Measurements from ENCODE around the gene KRT4.

Gene KRT4

GRCh38 chr12:52831251-52831650, 17.3 kb upstream of the KRT4 start:
- no peak overlapping the region for H3K9ac ChIP-seq (ENCODE audit: low read length)
- H3K36me3 ChIP-seq (ENCODE audit: control insufficient read depth, insufficient read depth, low read length): no peaks in the 10 kb centered on the region
- H4K5ac ChIP-seq (ENCODE audit: low read length): no peak overlapping the region
- H3K4me2 ChIP-seq (ENCODE audit: low read length): no peak overlapping the region
- H2AK5ac ChIP-seq (ENCODE audit: low read length): no peak overlapping the region
- no peaks in the 10 kb centered on the region for H3K79me1 ChIP-seq (ENCODE audit: low read length)
- H3K56ac ChIP-seq (ENCODE audit: low read length): no peak overlapping the region
- no peak overlapping the region for H2BK15ac ChIP-seq (replicated peaks; ENCODE audit: low read depth)
- H3K4me1 ChIP-seq (ENCODE audit: control insufficient read depth, low read depth, low read length): no peaks in the 10 kb centered on the region
- H2BK5ac ChIP-seq (ENCODE audit: low read length): no peak overlapping the region
- no peak overlapping the region for H2BK120ac ChIP-seq (ENCODE audit: low read depth, low read length)
- WGBS (ENCODE audit: extremely low coverage, insufficient coverage, low lambda C conversion rate): no CpG with 5 or more reads among the region's 7 CpGs
- no peaks in the 10 kb centered on the region for H3K27me3 ChIP-seq (ENCODE audit: insufficient read depth, low read length, poor library complexity)
- H3K4me3 ChIP-seq (ENCODE audit: low read length): no peak overlapping the region
- H4K8ac ChIP-seq (ENCODE audit: low read depth, low read length): no peak overlapping the region
- H3K4ac ChIP-seq (ENCODE audit: low read depth, low read length): no peak overlapping the region
- H3K27ac ChIP-seq (ENCODE audit: low read depth, low read length): no peak overlapping the region
- H3K23ac ChIP-seq (ENCODE audit: low read length): no peak overlapping the region
- DNase-seq: no peak
- H3K79me2 ChIP-seq (ENCODE audit: control insufficient read depth, insufficient read depth, low read length): no peaks in the 10 kb centered on the region
- H3K18ac ChIP-seq (ENCODE audit: low read length): no peak overlapping the region

GRCh38 chr12:52829986-52830770, 16.3 kb upstream of the KRT4 start:
- H3K27me3 ChIP-seq (ENCODE audit: insufficient read depth, low read length, poor library complexity): no peaks in the 10 kb centered on the region
- no peak overlapping the region for H2AK5ac ChIP-seq (ENCODE audit: low read length)
- no peak overlapping the region for H4K8ac ChIP-seq (ENCODE audit: low read depth, low read length)
- no peak overlapping the region for H3K9ac ChIP-seq (ENCODE audit: low read length)
- H3K79me2 ChIP-seq (ENCODE audit: control insufficient read depth, insufficient read depth, low read length): no peaks in the 10 kb centered on the region
- no peak overlapping the region for H3K23ac ChIP-seq (ENCODE audit: low read length)
- no peak overlapping the region for H2BK15ac ChIP-seq (replicated peaks; ENCODE audit: low read depth)
- no CpG with 5 or more reads among the region's 8 CpGs for WGBS (ENCODE audit: extremely low coverage, insufficient coverage, low lambda C conversion rate)
- H3K4ac ChIP-seq (ENCODE audit: low read depth, low read length): no peak overlapping the region
- H2BK5ac ChIP-seq (ENCODE audit: low read length): no peak overlapping the region
- no peaks in the 10 kb centered on the region for H3K79me1 ChIP-seq (ENCODE audit: low read length)
- no peak overlapping the region for H3K4me2 ChIP-seq (ENCODE audit: low read length)
- H3K56ac ChIP-seq (ENCODE audit: low read length): no peak overlapping the region
- H2BK120ac ChIP-seq (ENCODE audit: low read depth, low read length): no peak overlapping the region
- no peak overlapping the region for H3K27ac ChIP-seq (ENCODE audit: low read depth, low read length)
- no peaks in the 10 kb centered on the region for H3K36me3 ChIP-seq (ENCODE audit: control insufficient read depth, insufficient read depth, low read length)
- H3K4me3 ChIP-seq (ENCODE audit: low read length): no peak overlapping the region
- no peak overlapping the region for H4K5ac ChIP-seq (ENCODE audit: low read length)
- DNase-seq: no peak
- H3K4me1 ChIP-seq (ENCODE audit: control insufficient read depth, low read depth, low read length): no peaks in the 10 kb centered on the region
- no peak overlapping the region for H3K18ac ChIP-seq (ENCODE audit: low read length)

- H3K56ac ChIP-seq (ENCODE audit: low read length): no peak overlapping the region
- no CpG with 5 or more reads among the region's 2 CpGs for WGBS (ENCODE audit: extremely low coverage, insufficient coverage, low lambda C conversion rate)
- H3K4me3 ChIP-seq (ENCODE audit: low read length): no peak overlapping the region
Measured at GRCh38 chr12:52828591-52829021, 14.7 kb upstream of the KRT4 start.

GRCh38 chr12:52828156-52828555, 14.2 kb upstream of the KRT4 start:
- no peak overlapping the region for H3K56ac ChIP-seq (ENCODE audit: low read length)
- no peaks in the 10 kb centered on the region for H3K79me2 ChIP-seq (ENCODE audit: control insufficient read depth, insufficient read depth, low read length)
- H2BK15ac ChIP-seq (replicated peaks; ENCODE audit: low read depth): no peak overlapping the region
- no peak overlapping the region for H3K23ac ChIP-seq (ENCODE audit: low read length)
- no peaks in the 10 kb centered on the region for H3K27me3 ChIP-seq (ENCODE audit: insufficient read depth, low read length, poor library complexity)
- H2BK120ac ChIP-seq (ENCODE audit: low read depth, low read length): no peak overlapping the region
- H3K36me3 ChIP-seq (ENCODE audit: control insufficient read depth, insufficient read depth, low read length): no peaks in the 10 kb centered on the region
- no peak overlapping the region for H4K8ac ChIP-seq (ENCODE audit: low read depth, low read length)
- no peak overlapping the region for H2BK5ac ChIP-seq (ENCODE audit: low read length)
- H3K9ac ChIP-seq (ENCODE audit: low read length): no peak overlapping the region
- H3K4me1 ChIP-seq (ENCODE audit: control insufficient read depth, low read depth, low read length): no peaks in the 10 kb centered on the region
- no peak for DNase-seq
- no peak overlapping the region for H2AK5ac ChIP-seq (ENCODE audit: low read length)
- H3K4me3 ChIP-seq (ENCODE audit: low read length): no peak overlapping the region
- H3K18ac ChIP-seq (ENCODE audit: low read length): no peak overlapping the region
- no peak overlapping the region for H3K4ac ChIP-seq (ENCODE audit: low read depth, low read length)
- no peak overlapping the region for H3K27ac ChIP-seq (ENCODE audit: low read depth, low read length)
- no peak overlapping the region for H3K4me2 ChIP-seq (ENCODE audit: low read length)
- H3K79me1 ChIP-seq (ENCODE audit: low read length): no peaks in the 10 kb centered on the region
- H4K5ac ChIP-seq (ENCODE audit: low read length): no peak overlapping the region

More at GRCh38 chr12:52828591-52829021, 14.7 kb upstream of the KRT4 start:
- Histone ChIP-seq H3K27me3 (ENCODE audit: insufficient read depth, low read length, poor library complexity) (no peaks in the 10 kb centered on the region), H3K36me3 (ENCODE audit: control insufficient read depth, insufficient read depth, low read length) (no peaks in the 10 kb centered on the region), H3K4ac (ENCODE audit: low read depth, low read length) (no peak overlapping the region), H3K4me2 (ENCODE audit: low read length) (no peak overlapping the region), H4K8ac (ENCODE audit: low read depth, low read length) (no peak overlapping the region), H2AK5ac (ENCODE audit: low read length) (no peak overlapping the region), H4K5ac (ENCODE audit: low read length) (no peak overlapping the region), H2BK15ac (replicated peaks; ENCODE audit: low read depth) (no peak overlapping the region), H3K79me1 (ENCODE audit: low read length) (no peaks in the 10 kb centered on the region), H3K27ac (ENCODE audit: low read depth, low read length) (no peak overlapping the region), H2BK5ac (ENCODE audit: low read length) (no peak overlapping the region), H3K23ac (ENCODE audit: low read length) (no peak overlapping the region), H3K18ac (ENCODE audit: low read length) (no peak overlapping the region), H2BK120ac (ENCODE audit: low read depth, low read length) (no peak overlapping the region), H3K4me1 (ENCODE audit: control insufficient read depth, low read depth, low read length) (no peaks in the 10 kb centered on the region), H3K79me2 (ENCODE audit: control insufficient read depth, insufficient read depth, low read length) (no peaks in the 10 kb centered on the region), H3K9ac (ENCODE audit: low read length) (no peak overlapping the region)
- no peak for DNase-seq

- no peak overlapping the region for H2AK5ac ChIP-seq (ENCODE audit: low read length)
- no peak overlapping the region for H3K4me2 ChIP-seq (ENCODE audit: low read length)
- H3K79me2 ChIP-seq (ENCODE audit: control insufficient read depth, insufficient read depth, low read length): no peaks in the 10 kb centered on the region
- no peak overlapping the region for H2BK120ac ChIP-seq (ENCODE audit: low read depth, low read length)
- WGBS (ENCODE audit: extremely low coverage, insufficient coverage, low lambda C conversion rate): no CpG with 5 or more reads among the region's 6 CpGs
- H3K4me3 ChIP-seq (ENCODE audit: low read length): no peak overlapping the region
- H3K4me1 ChIP-seq (ENCODE audit: control insufficient read depth, low read depth, low read length): no peaks in the 10 kb centered on the region
- H3K27me3 ChIP-seq (ENCODE audit: insufficient read depth, low read length, poor library complexity): no peaks in the 10 kb centered on the region
- H2BK5ac ChIP-seq (ENCODE audit: low read length): no peak overlapping the region
- no peak overlapping the region for H2BK15ac ChIP-seq (replicated peaks; ENCODE audit: low read depth)
- DNase-seq: no peak
- H3K27ac ChIP-seq (ENCODE audit: low read depth, low read length): no peak overlapping the region
- H3K36me3 ChIP-seq (ENCODE audit: control insufficient read depth, insufficient read depth, low read length): no peaks in the 10 kb centered on the region
- H3K9ac ChIP-seq (ENCODE audit: low read length): no peak overlapping the region
- no peak overlapping the region for H4K5ac ChIP-seq (ENCODE audit: low read length)
- H4K8ac ChIP-seq (ENCODE audit: low read depth, low read length): no peak overlapping the region
- H3K18ac ChIP-seq (ENCODE audit: low read length): no peak overlapping the region
- no peak overlapping the region for H3K23ac ChIP-seq (ENCODE audit: low read length)
- no peak overlapping the region for H3K56ac ChIP-seq (ENCODE audit: low read length)
- no peaks in the 10 kb centered on the region for H3K79me1 ChIP-seq (ENCODE audit: low read length)
- H3K4ac ChIP-seq (ENCODE audit: low read depth, low read length): no peak overlapping the region
Measured at GRCh38 chr12:52827499-52828090, 13.7 kb upstream of the KRT4 start.
